ENCODE measurements around the gene WAPL. TPM values are rescaled to one million over a fixed set of nuclear protein-coding genes. Genes with fewer than 3 reads are reported as not detected.

WAPL gene
- 73.8 TPM for total RNA-seq

GRCh38 chr10:86521678-86522509 lies at the start of gene WAPL:
Gene WAPL, minus strand, starts transcription at chr10:86521792. Its CDS starts 3,723 bp downstream, at chr10:86518069.

Other genes with a start within 250 kb of the WAPL start
- 10.0 TPM for gene GRID1, start 155.0 kb downstream of the WAPL start, total RNA-seq
- not detected for gene OPN4, start 132.8 kb upstream of the WAPL start, total RNA-seq
- gene LDB3, start 146.7 kb upstream of the WAPL start, total RNA-seq: 24.9 TPM
- gene BMPR1A, start 234.8 kb upstream of the WAPL start, total RNA-seq: 76.2 TPM